ENCODE measurements around the gene PDGFD.

The PDGFD gene

DNA sequence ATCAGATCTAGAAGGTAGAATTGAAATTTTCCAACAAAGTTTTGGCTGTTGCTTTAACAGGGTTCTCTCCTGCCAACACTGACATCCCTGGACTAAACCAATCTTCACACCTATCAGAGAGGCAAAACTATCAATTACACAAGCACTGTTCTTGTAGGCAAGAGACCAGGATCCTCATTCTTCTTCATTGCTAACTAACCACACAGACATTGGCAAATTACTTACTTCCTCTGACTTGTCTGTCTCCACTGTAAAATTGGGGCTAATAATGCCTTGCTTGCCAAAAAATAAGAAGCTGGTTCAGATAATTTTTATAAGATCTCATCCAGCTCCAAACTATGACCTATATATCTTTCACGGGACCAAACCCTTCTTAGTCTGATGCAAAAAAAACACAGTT lies 221.3 kb downstream of the PDGFD start:
- no peak for TF ChIP-seq TAF1 (IDR thresholded peaks at IDR 0.05; ENCODE audit: borderline replicate concordance, low read depth, low read length)
- TF ChIP-seq POLR2AphosphoS5 (IDR thresholded peaks at IDR 0.05; ENCODE audit: low read depth, low read length), result no peak
- TF ChIP-seq POLR2A (IDR thresholded peaks at IDR 0.05; ENCODE audit: low read depth, low read length), result no peak
- DNase-seq (ENCODE audit: insufficient read length), result no peak
- FAIRE-seq, result no peak

DNA sequence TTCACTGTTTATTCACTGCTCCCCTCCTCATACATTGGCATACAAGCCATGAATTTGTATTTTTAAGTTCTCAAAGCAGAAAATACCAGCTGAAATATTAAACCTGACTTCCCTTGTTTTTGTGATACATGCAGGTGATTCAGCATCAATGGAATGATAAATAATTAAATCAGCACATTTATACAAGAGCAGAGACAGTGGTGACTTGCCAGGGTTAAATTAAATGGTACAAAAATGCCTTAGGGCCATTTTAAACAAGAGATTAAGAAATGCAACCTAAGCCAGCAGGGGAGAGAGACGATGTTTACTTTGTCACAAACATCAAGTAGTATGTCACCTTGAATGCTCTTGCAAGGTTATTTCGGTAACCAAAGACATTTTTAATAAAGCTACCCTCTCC lies 223.4 kb downstream of the PDGFD start:
- FAIRE-seq (no peak), DNase-seq (ENCODE audit: insufficient read length) (no peak)
- TF ChIP-seq POLR2AphosphoS5 (IDR thresholded peaks at IDR 0.05; ENCODE audit: low read depth, low read length) (no peak), TAF1 (IDR thresholded peaks at IDR 0.05; ENCODE audit: borderline replicate concordance, low read depth, low read length) (no peak), POLR2A (IDR thresholded peaks at IDR 0.05; ENCODE audit: low read depth, low read length) (no peak)

DNA sequence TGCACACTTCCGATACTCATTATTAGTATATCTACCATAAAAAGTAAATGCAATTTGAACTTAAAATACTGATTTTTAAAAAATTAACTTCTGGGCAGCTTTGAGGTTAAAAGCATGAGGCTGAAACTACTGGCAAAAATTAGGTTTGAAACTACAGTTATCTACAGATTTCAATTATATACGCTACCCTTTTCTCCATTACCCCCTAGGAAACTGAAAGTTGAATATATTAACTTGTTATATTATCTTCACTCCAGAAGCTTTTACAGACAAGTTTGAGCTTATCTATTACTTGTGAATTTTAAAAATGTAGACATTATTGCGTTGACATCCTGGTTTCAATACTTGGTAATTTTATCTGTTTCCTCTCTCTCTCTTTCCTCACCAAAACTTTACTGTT lies 224.3 kb downstream of the PDGFD start:
- FAIRE-seq, result no peak

DNA sequence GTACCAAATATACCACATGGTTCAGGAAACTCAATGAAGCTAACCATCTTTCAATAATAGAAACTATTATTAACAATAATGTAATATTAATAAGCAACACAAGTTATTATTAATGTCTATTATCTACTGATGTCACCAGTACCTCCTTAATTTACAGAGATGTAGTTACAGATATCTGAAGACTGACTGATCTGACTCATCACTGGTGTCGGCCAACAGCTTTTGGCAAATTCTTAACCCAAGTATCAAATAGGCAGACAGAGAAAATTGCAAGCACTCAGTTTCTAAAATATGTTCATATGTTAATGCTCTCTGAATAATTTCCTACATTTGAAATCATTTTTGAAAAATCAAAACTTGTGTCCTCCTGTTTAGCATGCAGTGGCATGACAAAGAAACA lies 227.9 kb downstream of the PDGFD start:
- FAIRE-seq, result no peak
- DNase-seq (ENCODE audit: insufficient read length), result no peak
- TF ChIP-seq POLR2AphosphoS5 (IDR thresholded peaks at IDR 0.05; ENCODE audit: low read depth, low read length) (no peak), TAF1 (IDR thresholded peaks at IDR 0.05; ENCODE audit: borderline replicate concordance, low read depth, low read length) (no peak), POLR2A (IDR thresholded peaks at IDR 0.05; ENCODE audit: low read depth, low read length) (no peak)

More for the DNA sequence above, 224.3 kb downstream of the PDGFD start:
- TF ChIP-seq POLR2AphosphoS5 (IDR thresholded peaks at IDR 0.05; ENCODE audit: low read depth, low read length) (no peak), TAF1 (IDR thresholded peaks at IDR 0.05; ENCODE audit: borderline replicate concordance, low read depth, low read length) (no peak), POLR2A (IDR thresholded peaks at IDR 0.05; ENCODE audit: low read depth, low read length) (no peak)
- no peak for DNase-seq (ENCODE audit: insufficient read length)

DNA sequence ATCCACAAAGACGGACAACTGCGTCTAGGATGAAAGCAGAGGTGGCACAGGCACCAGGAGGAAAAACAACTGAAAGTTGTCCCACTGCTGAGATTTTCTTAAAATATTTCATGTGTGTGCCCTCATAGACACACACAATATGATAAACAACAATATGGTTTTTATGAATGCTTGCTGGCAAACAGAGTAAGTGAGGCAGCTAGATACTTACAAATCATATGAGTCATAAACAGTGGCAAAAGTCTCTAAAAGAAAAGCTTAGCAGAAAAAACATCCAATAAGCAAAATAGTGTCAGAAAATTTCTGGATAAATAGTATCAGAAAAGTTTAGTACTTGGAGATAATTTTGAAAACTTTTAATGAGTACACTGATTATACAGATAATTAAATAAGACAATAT lies 228.7 kb downstream of the PDGFD start:
- no peak for DNase-seq (ENCODE audit: insufficient read length)
- TF ChIP-seq POLR2A (IDR thresholded peaks at IDR 0.05; ENCODE audit: low read depth, low read length) (no peak), TAF1 (IDR thresholded peaks at IDR 0.05; ENCODE audit: borderline replicate concordance, low read depth, low read length) (no peak), POLR2AphosphoS5 (IDR thresholded peaks at IDR 0.05; ENCODE audit: low read depth, low read length) (no peak)
- FAIRE-seq, result no peak

DNA sequence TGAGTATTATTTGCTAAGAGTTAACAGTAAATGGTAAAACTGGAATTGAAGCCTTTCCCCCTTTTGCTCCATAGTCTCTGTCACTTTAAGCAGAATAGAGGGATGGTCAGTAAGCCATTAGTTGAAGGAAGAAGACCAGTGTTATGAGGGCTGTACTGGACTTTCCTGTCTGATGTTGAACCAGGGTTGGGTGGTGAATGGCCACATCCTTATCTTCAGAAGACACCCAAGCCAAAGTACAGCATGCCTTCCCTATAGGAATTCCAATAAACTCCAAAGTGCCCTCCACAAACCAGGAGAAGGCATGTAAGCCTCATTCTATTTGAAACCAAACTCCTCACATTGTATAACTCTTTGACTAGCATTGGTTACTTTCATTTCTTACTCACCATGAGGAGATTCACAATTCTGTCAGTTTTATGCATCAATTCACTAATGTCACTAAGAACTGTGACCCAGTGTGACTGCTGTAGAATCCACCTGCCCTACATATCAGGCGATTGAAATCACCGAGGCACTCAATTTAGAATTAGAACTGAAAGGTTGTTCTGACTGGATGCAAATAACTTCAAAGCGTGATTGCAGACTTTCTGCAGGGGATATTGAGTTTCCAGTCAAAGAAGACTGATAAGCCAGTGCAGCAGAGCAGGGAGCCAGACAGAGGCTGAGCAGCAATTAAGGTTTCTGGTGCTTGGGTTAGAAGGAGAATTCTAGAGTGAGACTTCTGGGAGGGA lies 234.6 kb downstream of the PDGFD start:
- FAIRE-seq (peak; percentile 99), DNase-seq (ENCODE audit: insufficient read length) (peak; percentile 13)
- TF ChIP-seq POLR2A (IDR thresholded peaks at IDR 0.05; ENCODE audit: low read depth, low read length) (no peak), TAF1 (IDR thresholded peaks at IDR 0.05; ENCODE audit: borderline replicate concordance, low read depth, low read length) (no peak)

DNA sequence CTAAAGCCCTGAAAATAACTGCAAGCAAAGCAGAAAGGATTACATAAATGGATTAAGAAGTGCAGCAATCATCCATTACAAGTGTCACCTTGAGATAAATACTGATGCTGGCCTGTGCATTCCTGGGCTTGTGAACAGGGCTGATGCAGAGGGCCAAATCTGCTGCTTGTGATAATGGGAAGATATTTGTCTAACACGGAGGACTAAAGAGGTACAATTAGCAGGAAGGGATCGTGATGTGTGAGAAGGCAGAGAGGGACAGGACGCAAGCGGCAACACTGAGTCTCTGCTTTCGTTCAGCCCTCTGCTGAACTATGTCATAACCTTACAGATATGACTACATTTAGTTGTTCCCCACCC lies 235.2 kb downstream of the PDGFD start:
- FAIRE-seq (no peak), DNase-seq (ENCODE audit: insufficient read length) (no peak)
- TF ChIP-seq POLR2A (IDR thresholded peaks at IDR 0.05; ENCODE audit: low read depth, low read length) (no peak), TAF1 (IDR thresholded peaks at IDR 0.05; ENCODE audit: borderline replicate concordance, low read depth, low read length) (no peak), POLR2AphosphoS5 (IDR thresholded peaks at IDR 0.05; ENCODE audit: low read depth, low read length) (no peak)

DNA sequence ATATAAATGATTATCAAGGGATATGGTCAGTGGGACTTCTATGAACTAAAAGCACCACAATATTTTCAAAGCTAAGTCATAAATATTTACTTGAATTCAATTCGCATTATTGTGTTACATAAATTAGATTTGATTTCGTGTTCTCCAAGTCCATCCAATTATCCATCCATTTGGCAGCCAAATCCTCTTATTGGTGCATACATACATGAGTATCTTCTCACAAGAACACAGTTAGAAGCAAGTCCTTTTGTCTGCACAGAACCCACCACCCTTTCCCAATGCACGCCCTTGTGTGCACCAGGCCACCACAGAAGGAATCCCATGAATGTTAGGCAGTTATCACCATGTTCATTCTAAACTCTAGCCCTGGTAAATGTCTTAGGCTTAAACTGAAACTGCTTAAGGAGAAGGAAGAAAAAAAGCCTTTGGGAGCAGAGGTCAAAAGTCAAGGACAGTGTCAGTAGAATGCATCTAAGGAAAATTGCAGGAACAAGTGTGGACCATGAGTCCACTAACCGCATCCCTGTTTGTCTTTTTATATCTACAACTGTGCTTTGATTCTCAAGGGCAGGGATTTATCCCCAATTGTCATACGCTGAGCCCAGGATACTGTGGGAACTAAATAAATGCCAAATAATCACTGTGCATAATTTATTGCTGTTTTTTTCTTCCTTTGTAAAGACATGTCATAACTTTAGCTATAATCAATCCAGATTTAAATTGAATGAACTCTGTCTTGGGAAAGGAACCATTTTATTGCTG lies 235.7 kb downstream of the PDGFD start:
- no peak for DNase-seq (ENCODE audit: insufficient read length)
- FAIRE-seq, result no peak
- no peak for TF ChIP-seq POLR2A (IDR thresholded peaks at IDR 0.05; ENCODE audit: low read depth, low read length)
- TF ChIP-seq TAF1 (IDR thresholded peaks at IDR 0.05; ENCODE audit: borderline replicate concordance, low read depth, low read length), result no peak
- no peak for TF ChIP-seq POLR2AphosphoS5 (IDR thresholded peaks at IDR 0.05; ENCODE audit: low read depth, low read length)

DNA sequence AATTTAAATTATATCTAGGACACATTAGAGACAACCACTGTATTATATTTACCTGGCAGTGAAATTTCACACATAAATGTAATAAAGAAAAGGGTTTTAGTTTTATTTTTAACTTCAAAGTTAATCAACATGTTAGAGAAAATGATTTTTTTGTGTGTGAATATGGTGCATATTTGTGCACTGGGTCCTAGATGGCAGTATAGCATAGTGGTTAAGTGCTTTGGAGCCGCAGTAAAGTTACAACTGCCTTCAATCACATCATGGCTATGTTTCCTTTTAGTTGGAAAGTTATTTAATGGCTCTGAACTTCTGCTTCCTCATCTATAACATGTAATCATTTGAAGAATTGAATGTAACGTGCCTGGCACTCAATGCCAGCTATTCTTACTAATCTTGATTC lies 236.4 kb downstream of the PDGFD start:
- FAIRE-seq, result peak; percentile 74
- TF ChIP-seq TAF1 (IDR thresholded peaks at IDR 0.05; ENCODE audit: borderline replicate concordance, low read depth, low read length) (no peak), POLR2AphosphoS5 (IDR thresholded peaks at IDR 0.05; ENCODE audit: low read depth, low read length) (no peak), POLR2A (IDR thresholded peaks at IDR 0.05; ENCODE audit: low read depth, low read length) (no peak)
- no peak for DNase-seq (ENCODE audit: insufficient read length)

DNA sequence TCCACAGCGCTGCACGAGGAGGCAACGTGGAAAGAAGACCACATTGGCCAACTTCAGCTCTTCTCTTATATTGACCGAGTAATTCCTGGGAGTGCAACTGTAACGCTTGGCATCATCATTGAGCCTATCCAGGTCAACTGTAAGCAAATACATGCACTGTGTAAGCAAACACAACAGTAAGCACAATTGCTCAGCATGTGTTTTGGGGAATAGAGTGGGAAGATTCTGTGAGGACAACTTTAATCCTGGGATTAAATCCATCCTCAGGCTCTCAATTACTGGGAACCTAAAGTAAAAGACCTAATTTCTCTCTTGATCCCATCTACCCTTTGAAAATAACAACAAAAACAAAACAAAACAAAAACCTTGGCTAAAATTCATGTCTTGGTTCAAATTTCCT lies 237.0 kb downstream of the PDGFD start:
- no peak for DNase-seq (ENCODE audit: insufficient read length)
- TF ChIP-seq TAF1 (IDR thresholded peaks at IDR 0.05; ENCODE audit: borderline replicate concordance, low read depth, low read length) (no peak), POLR2AphosphoS5 (IDR thresholded peaks at IDR 0.05; ENCODE audit: low read depth, low read length) (no peak), POLR2A (IDR thresholded peaks at IDR 0.05; ENCODE audit: low read depth, low read length) (no peak)
- no peak for FAIRE-seq

DNA sequence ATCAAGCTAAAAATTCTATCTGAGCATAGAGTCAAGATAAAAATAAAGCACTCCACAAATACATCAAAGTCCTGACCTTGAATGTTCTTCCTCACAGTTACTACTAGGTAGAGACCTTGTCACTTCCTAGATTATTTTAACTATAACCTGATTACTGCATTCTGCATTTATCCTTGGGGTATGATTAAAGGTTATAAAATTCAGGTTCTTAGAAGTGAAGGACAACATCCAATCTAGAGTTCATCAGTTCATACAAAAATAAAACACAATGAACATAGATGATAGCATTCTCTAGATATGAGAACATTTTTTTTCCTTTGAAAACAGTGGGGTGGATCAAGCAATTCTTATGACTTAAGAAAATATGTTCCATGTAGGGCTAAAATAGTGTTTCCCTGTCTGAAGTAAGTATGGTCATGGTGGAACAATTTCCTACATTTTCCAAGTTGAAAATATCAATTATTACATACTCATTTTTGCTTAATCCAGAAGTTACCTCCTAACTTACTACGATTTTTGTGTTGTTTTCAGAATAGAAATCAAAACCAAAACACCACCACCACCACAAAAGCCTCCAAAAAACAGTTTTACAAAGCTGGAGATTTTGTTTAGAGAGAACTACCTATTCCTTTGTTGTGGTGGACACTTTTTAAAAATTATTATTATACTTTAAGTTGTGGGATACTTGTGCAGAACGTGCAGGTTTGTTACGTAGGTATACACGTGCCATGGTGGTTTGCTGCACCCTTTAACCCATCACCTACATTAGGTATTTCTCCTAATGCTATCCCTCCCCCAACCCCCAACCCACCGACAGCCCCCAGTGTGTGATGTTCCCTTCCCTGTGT lies 239.6 kb downstream of the PDGFD start:
- FAIRE-seq, result peak; percentile 58
- TF ChIP-seq POLR2AphosphoS5 (IDR thresholded peaks at IDR 0.05; ENCODE audit: low read depth, low read length), result no peak
- no peak for TF ChIP-seq TAF1 (IDR thresholded peaks at IDR 0.05; ENCODE audit: borderline replicate concordance, low read depth, low read length)
- TF ChIP-seq POLR2A (IDR thresholded peaks at IDR 0.05; ENCODE audit: low read depth, low read length), result no peak

More for the DNA sequence above, 239.6 kb downstream of the PDGFD start:
- no peak for DNase-seq (ENCODE audit: insufficient read length)

Measured in GM12892 (cell line).